DMS79 treated with DMSO at 0.1 percent for 48 hours (cell line): ENCODE data around the gene DPH6.
"Not testable (repeated sequence)": the region's sequence is repeated elsewhere in the genome, so short reads cannot be mapped to it uniquely, and the experiment has no call there.

Experiments
- DNase-seq: peaks from one replicate; lab custom pipeline; 2025; lab: John Stamatoyannopoulos, UW

Gene DPH6

DNA sequence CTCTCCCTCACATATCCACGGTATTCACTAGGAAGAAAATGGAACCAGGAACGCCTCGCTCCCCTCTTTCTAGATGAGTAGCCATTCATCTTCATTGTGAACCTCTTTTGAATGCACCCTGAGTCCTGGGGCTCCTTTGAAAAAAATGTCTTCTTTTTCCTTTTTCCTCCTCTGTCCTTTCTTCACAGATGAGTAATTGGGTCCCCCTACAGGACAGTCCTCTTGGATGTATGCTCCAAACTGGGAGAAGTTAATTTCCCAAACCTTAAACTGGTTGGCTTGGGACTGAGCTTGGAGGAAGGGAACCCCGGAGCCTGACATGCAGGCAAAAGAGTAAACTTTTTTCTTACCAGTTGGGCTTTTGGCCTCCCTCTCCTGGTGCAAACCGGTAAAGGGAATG, 108.8 kb downstream of the DPH6 start:
- no peak for DNase-seq

DNA sequence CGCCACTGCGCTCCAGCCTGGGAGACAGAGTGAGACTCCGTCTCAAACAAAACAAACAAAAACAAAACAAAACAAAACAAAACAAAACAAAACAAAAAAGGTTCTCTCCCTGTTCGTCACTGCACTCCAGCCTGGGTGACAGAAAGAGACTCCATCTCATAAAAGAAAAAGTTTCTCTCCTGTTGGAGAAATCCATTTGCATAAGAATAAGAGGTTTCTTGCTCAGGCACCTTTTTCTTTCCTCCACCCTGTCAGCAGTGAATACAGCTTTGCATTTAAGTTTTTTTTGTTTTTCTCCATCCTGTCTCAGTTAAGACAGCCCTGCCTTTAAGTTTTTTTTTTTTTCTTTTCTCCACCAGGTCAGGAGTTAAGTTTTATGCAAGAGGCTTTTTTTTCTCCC, 109.5 kb downstream of the DPH6 start:
- DNase-seq, result no peak

DNA sequence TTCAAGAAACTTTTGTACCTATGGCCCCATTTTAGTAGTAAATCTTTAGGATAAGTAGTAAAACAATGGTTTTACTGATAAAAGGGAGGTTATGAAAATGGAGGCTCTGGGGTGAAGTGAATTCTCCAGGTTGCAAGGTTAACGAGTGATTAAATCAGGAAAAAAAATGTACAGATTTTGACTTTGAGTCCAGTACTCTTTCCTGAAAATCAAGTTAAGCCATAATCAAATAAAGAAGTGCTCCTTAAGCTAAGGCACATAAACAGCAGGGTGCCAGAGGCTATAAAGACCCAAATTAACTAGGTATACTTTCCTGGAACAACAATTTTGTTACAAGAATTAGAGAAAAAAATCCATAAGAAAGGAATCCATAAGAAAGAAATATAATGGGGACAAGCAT, 114.7 kb downstream of the DPH6 start:
- DNase-seq, result no peak

DNA sequence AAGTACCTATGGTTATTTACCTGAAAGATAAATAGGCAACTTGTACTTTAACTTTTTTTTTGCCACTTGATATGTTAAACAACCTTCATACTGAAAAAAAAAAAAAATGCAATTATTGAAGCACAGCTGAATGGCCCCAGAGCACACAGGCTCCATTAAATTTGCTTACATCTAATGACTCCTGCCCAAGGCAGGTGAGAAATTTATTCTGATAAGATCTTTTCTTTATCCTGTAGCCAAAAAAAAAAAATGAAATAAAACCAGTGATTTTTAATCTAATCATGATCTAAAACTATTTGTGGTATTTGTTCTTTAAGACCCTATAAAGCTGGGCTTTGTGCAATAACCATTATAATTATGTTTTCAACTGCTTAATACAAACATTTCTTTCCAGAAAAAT, 115.7 kb downstream of the DPH6 start:
- no peak for DNase-seq

DNA sequence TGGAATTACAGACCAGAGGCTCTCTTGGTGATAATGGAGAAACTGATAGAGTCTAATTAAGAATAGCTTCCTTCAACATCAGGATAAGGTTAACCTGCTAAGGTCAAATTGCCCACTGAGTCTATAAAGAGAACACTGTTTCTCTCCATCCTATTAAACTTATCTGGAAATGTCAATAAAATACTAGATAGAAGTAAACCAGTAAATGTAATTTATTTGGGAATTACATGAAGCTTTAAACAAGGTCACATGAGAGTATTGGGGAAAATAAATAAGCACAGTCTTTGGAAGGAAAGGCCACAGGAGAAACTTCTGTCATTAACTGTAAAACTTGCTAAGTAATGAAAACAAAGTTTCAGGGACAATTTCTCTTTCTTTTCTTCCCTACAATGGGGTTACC, 118.5 kb downstream of the DPH6 start:
- DNase-seq, result no peak

DNA sequence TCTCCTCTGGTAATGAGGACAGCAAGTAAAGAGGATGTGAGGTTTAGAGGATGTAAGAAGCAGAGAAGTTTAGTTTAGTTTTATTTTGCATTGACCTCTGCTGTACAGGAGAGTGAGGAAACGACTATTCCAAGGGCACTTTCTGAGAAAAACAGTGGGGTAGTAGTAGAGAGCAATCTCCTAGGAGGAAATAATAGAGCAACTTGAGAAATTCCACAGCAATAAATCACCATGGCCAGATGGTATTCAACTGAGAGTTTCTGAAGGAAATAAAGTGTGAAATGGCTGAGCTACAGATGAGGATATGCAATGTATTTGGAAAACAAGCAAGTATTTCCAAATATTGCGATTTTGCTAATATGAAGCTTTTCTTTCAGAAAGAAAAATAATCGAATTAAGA, 118.9 kb downstream of the DPH6 start:
- DNase-seq, result no peak

DNA sequence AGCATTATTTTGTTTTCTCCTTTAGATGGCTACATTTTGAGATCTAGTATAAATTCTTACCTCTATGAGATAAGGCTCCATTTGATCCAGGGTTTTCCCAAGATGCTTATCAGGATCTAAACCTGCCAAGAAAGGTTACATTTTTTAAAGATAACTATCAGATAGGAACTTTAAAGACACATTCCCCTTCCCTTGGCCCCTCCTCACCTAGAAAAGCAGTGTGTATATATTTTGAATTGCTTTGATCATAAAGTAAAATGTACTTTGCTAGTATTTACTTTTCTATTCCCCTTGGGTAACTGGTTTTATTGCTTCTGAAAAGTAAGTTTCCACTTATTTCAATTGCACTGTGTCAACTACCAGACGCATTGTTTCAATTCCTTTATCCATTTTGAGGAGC, 135.2 kb downstream of the DPH6 start:
- DNase-seq, result no peak

DNA sequence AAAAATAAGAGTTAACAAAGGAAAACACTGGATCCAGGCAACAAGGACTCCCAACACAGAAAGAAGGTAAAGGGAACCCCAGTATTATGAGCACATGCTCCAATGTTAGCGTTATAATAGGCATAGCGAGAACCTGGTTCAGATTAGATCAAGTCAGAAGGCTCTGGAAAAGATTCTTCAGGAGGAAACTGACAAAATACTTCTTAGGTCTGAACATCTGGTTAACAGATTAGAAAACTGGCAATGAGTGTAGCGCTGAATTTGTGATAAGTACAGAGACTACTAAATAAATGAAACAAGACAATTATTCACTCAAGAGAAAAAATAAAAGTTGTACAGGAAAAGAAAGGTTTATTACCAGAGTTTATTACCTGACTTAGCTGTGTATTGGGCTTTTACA, 146.1 kb downstream of the DPH6 start:
- DNase-seq, result no peak

DNA sequence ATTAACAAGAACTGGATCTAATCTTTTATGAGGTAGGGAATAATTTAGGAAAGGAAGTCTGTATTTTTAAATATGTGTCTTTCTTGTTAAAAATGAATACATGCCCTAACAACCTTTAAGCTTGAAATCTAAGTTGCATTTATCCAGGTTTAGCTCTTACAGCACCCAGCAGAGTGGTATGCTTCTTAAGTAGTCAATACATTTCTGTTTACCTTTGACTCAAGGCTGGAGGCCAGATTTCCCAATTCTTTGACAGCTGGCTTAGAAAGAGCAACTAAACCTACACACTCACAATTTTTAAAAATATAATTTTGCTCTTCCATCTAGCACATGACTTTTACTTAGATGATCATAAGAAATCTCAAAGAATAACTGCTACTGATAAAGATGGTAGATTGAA, 148.9 kb downstream of the DPH6 start:
- no peak for DNase-seq

DNA sequence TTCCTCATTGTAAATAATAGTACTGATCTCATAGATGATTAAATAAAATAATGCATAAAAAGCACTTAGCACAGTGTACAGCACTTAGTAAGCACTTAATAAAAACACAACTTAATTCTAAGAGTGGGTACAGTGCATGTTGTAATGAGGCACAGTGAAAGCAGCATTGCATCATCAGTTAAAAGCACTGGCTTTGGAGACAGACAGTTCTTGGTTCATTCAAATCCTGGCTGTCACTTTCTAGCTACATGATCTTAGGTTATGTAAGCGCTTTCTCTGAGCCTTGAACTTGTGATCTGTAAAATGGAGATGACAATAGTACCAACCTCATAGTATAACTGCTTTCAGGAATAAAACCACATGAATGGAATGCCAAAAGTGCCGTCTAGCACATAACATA, 151.5 kb downstream of the DPH6 start:
- no peak for DNase-seq

DNA sequence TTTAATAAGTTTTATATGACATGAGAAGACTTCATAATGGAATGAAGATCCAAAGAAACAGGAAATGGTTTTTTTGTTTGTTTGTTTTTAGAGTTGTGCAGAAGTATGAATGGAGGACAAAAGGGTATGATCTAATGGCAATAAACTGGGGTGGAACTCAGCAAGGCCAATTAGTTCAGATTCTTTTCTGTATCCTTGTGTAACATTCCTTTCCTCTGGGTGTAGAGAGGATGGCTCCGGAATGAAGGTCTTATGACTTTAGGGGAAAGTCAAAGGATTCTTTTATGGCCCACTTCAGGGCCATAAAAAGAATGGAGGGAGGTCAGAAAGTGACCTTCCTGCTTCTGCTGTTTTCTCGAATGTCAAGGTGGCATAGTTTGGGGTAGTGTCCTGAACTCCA, 152.6 kb downstream of the DPH6 start:
- DNase-seq, result no peak

DNA sequence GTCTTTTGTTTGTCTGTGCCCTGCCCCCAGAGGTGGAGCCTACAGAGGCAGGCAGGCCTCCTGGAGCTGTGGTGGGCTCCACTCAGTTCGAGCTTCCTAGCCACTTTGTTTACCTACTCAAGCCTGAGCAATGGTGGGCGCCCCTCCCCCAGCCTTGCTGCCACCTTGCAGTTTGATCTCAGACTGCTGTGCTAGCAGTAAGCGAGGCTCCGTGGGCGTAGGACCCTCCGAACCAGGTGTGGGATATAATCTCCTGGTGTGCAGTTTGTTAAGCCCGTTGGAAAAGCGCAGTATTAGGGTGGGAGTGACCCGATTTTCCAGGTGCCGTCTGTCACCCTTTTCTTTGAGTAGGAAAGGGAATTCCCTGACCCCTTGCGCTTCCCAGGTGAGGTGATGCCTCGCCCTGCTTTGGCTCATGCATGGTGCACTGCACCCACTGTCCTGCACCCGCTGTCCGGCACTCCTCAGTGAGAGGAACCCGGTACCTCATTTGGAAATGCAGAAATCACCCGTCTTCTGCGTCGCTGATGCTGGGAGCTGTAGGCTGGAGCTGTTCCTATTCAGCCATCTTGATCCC, 154.5 kb downstream of the DPH6 start:
- DNase-seq, result not testable (repeated sequence)

DNA sequence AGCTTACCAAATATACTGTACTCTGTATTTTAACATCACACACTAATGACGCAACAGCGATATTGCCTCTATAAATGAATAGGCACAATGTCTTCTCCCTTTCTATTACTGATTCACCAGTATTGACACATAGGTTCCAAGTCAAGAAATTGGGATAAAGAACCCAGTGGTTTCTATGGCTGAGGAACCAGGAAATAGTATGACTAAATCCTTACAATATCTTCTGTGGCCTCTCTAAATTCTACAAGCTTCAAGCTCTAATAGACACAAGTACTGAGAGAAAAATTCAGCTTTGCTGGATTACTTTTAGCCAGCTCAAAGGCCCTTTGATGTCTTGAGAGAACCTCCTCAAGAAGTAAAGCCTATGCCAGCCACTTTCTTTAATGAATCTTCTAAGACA, 162.5 kb downstream of the DPH6 start:
- DNase-seq, result no peak

DNA sequence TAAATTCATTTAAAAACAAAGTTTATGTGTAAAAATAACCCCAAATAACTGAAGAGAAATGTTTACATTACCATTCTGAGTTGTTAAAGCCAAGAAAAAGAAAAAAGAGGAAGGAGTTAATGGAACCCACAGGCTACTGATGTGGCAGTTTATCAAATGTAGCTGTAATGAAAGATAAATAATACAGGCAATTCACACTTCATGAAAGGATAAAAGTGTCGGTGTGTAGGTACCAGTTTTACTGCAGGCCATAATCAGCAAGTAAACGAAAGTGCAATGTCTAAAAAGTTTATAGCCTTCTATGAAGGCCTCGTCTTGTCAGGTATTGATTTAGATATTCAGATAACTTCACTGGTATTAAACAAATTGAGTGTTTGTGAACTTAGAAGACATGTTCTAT, 164.6 kb downstream of the DPH6 start:
- no peak for DNase-seq

DNA sequence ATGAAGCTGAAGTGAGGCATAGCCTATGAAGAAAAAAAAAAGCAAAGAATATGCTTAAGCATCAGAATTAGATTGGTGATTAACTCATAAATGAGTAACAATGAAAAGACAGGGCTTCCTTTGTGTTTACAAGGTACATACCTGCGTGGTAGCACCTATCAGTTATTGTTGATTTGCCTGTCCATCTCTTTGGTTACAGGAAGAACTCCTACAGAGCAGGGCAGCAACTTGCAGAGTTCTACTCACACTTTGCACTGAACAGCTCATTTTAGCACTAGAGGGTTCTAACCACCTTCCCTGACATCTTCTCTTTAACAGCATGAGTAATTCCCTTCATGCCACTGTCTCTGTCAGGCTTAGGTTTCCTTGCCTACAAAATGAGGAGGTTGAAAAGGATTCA, 166.0 kb downstream of the DPH6 start:
- no peak for DNase-seq

DNA sequence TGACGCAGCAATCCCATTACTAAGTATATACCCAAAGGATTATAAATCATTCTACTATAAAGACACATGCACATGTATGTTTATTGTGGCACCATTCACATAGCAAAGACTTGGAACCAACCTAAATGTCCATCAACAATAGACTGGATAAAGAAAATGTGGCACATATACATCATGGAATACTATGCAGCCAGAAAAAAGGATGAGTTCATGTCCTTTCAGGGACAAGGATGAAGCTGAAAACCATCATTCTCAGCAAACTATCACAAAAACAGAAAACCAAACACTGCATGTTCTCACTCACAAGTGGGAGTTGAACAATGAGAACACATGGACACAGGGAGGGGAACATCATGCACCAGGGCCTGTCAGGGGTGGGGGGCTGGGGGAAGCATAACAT, 167.5 kb downstream of the DPH6 start:
- not testable (repeated sequence) for DNase-seq

DNA sequence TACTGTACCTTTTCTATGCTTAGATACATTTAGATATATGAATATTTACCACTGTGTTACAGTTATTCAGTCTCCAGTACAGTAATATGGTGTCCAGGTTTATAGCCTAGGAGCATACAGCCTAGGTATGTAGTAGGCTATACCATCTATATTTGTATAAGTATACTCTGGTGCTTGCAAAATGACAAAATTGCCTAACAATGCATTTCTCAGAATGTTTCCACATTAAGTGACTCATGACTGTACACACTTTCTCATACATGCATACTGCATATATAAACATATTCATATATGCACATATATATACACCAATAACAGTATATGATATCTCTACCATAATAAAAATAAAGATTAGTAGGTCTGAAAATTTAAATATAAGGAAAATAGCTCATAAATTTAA, 169.3 kb downstream of the DPH6 start:
- no peak for DNase-seq

DNA sequence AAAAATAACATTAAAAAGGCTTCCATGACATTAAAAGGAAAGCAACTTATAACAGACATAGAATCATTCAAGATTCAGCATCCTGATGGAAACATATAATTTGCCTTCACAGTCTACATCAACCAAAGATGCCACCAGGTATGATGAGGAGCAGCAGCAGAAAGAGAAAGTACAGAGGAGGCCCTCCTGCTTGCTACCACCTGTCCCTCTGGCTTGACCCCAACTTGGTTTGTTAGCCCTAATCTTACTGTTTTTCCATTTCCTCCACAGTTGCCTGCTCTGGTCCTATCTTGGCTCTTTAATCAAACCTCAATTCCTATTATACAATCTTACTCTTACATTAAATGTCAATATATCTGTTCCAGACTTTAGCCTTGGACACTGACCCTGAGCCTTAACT, 171.3 kb downstream of the DPH6 start:
- no peak for DNase-seq

DNA sequence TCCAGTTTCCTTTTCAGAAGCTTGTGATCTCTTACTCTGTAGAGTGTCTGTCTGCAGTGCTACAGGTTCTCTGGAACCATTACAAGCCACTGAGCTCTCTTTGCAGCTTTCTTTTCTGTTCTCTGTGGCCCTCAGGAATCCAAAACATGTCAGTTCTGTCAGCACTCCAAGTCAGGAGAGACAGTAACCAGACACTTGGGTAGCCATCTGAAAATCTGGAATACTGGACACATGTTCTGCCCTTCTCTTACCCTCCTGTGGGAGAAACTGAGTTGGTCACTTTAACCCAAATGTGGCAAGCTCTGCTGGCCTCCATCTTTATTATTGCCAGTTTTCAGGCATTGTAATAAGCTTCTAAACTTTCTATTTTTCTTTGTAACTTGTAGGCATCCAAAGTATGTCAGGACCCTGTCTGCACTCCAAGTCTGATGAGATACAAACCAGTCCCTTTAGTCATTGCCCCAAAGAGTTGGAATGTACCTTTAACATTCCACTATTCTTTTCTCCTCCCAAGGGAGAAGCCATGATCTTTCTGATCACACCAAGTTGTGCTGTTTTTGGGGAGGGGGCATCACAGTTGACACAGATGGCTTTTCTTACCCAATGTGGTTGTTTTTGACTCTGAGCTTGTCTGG, 183.7 kb downstream of the DPH6 start:
- DNase-seq, result no peak

DNA sequence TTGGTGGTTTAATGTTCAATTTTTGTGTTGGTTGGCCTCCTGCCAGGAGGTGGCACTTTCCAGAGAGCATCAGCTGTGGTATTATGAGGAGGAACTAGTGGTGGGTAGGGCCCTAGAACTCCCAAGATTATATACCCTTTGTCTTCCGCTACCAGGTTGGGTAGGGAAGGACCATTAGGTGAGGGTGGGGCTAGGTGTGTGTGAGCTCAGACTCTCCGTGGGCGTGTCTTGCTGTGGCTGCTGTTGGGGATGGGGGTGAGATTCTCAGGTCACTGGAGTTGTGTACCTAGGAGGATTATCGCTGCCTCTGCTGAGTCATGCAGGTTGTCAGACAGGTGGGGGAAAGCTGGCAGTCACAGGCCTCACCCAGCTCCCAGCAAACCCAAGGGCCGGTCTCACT, 187.1 kb downstream of the DPH6 start:
- DNase-seq, result no peak

DNA sequence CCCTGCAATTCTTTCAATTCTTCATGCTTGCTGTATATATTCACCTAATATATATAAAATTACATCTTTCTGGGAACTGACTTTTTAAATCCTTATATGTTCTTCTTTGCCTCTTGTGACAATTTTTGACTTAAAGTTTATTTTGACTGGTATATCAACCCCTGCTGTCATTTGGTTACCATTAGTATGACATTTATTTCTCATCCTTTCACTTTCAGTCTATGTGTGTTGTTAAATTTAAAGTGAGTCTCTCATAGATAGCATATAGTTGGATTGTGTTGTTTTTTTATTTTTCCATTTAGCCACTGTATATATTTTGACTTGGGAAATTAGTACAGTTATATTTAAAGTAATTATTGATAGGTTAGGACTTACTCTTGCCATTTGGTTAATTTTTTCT, 194.9 kb downstream of the DPH6 start:
- no peak for DNase-seq

DNA sequence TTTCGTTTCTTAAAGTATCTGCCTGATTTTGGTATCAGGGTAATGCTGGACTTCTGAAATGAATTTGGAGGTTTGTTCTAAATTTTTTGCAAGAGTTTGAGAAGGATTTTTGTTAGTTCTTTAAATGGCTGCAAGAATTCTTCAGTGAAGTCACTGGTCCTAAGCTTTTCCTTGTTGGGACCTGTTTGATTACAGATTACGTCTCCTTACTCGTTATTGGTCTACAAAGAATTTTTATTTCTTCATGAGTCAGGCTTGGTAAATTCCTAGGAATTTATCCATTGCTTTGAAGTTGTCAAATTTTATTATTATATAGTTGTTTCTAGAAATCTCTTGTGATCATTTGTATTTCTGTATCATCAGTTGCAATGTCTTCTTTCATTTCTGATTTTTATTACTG, 196.0 kb downstream of the DPH6 start:
- DNase-seq, result no peak

DNA sequence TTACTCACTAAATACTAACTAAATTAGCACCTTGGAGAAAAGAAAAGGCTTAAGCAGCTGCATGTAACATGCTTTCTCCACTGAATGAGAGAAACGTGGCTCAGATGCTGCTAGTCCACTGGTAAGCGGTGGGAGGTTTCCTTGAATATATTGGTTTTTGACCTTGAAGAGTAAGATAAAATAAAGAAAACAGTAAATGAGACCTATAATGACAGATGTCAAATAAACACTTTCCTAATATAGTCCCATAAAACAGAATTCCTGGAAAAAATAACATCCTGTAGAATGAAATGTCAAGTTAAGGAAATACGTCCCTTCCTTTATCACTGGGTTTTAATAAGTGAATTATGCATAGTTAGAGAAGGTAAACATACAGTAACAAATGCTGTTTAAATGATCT, 215.0 kb downstream of the DPH6 start:
- no peak for DNase-seq

DNA sequence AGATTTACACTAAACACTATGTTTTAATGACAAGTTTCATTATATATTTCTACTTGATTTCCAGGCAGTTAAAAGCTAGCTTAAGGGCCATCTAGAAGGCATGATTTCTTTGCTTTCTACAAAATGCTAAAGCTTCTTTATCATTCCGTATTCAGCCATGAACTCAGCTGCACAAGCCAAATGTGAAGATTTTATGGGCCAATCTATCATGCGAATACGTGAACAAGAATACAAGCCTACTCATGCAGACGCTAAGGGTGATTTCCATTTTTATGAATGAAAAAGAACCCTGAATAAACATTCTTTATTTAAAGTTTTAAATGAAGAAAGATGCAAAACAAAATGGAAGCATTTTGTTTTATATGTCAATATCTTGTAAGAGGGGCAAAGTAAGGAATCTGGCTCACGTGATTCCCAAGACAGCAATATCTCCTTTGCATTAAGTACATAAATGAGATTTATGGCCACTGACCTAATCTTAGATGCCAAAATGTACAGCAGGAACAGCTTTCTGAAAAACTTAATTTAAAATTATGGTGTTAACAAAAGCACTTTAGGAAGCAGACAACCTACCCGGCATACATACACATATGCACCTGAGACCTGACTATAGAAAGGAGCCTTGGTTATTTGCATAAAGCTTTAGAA, 215.8 kb downstream of the DPH6 start:
- DNase-seq, result no peak
